Measurements from ENCODE around the gene DPP6. TPM values are rescaled to one million over a fixed set of nuclear protein-coding genes. Genes with fewer than 3 reads are reported as not detected.

Gene DPP6
- total and polyA plus RNA-seq, 2 of the 8 experiments (the other 6 are each of a cell fraction or from before 2014, with no cell fraction given) = 4.7 to 6.8 TPM

GRCh38 chr7:154564676-154565075 is 512.5 kb downstream of the DPP6 start:
- Histone ChIP-seq H3K4me3 (ENCODE audit: extremely low read depth in 1 of 4, insufficient read depth in 2 of 4, low read depth in 3 of 4, low read length in 4 of 4) (no peak overlapping the region), H3K79me1 (ENCODE audit: low read depth, low read length) (no peaks in the 10 kb centered on the region), H3K4me1 (replicated peaks in 1 of 4; ENCODE audit: control insufficient read depth in 3 of 4, insufficient read depth in 4 of 4, low read length in 3 of 4) (no peaks in the 10 kb centered on the region), H3K14ac (ENCODE audit: insufficient read length) (no peak overlapping the region), H3K23ac (ENCODE audit: insufficient read length) (no peak overlapping the region), H3K36me3 (ENCODE audit: control insufficient read depth in 2 of 4, insufficient read depth in 4 of 4, low read length in 3 of 4) (no peaks in the 10 kb centered on the region), H4K20me1 (replicated peaks in 1 of 2; ENCODE audit: control insufficient read depth in 1 of 2, insufficient read depth in 2 of 2, low read length in 2 of 2) (no peaks in the 10 kb centered on the region), H2BK15ac (ENCODE audit: low read length) (no peak overlapping the region), H3K9me3 (ENCODE audit: insufficient read depth in 2 of 2, low read depth in 1 of 2, low read length in 1 of 2) (no peaks in the 10 kb centered on the region), H3K23me2 (ENCODE audit: low read depth, low read length) (no peaks in the 10 kb centered on the region), H3K18ac (ENCODE audit: extremely low read depth, low read length) (no peak overlapping the region), H3K27ac (ENCODE audit: low read depth, low read length) (no peak overlapping the region), H2AFZ (ENCODE audit: low read length) (no peak overlapping the region), H3K56ac (replicated peaks; ENCODE audit: insufficient read length, low read depth, low read length) (no peak overlapping the region), H3K4me2 (ENCODE audit: insufficient read depth in 1 of 2, low read depth in 2 of 2, low read length in 2 of 2) (no peak overlapping the region), H3K4ac (replicated peaks; ENCODE audit: insufficient read length, low read depth, low read length) (no peak overlapping the region), H2AK5ac (ENCODE audit: low read depth, low read length) (no peak overlapping the region), H3K9ac (replicated peaks in 1 of 4; ENCODE audit: extremely low read depth in 1 of 4, low read depth in 3 of 4, low read length in 3 of 4) (no peak overlapping the region), H2BK20ac (ENCODE audit: low read length) (no peak overlapping the region), H3K27me3 (replicated peaks in 1 of 4; ENCODE audit: control insufficient read depth in 3 of 4, extremely low read depth in 1 of 4, insufficient read depth in 3 of 4, low read length in 3 of 4) (no peaks in the 10 kb centered on the region), H2BK12ac (ENCODE audit: low read depth, low read length) (no peak overlapping the region), H2BK120ac (replicated peaks; ENCODE audit: low read depth, low read length) (no peak overlapping the region), H3K79me2 (ENCODE audit: control insufficient read depth in 1 of 2, insufficient read depth in 2 of 2, low read length in 2 of 2) (no peaks in the 10 kb centered on the region), H4K5ac (ENCODE audit: insufficient read length, low read depth, low read length) (no peak overlapping the region), H2BK5ac (ENCODE audit: low read depth, low read length) (no peak overlapping the region), H4K8ac (ENCODE audit: extremely low read depth, insufficient read depth, low read length) (no peak overlapping the region), H4K91ac (replicated peaks; ENCODE audit: insufficient read length, low read length) (no peak overlapping the region)
- ChIA-PET CTCF (ENCODE audit: partially characterized antibody) (interaction anchor here (0.6 to 1.3 kb wide), 3 partner anchors 15 to 159 kb away, joined by 3 to 4 read pairs (median 3); no protein-coding TSS in a partner anchor), POLR2A (ENCODE audit: partially characterized antibody) (no interaction called here)
- no peak for FAIRE-seq
- no peak for DNase-seq (ENCODE audit: low read depth in 1 of 2, low spot score in 2 of 2)
- 85% methylated on average over 3 of the region's 3 CpGs; no CpG with 5 or more reads in 1 of the 2 experiments for WGBS, 2 experiments (ENCODE audit: extremely low coverage in 1 of 2, insufficient coverage in 1 of 2, insufficient read length in 1 of 2, insufficient replicate concordance in 2 of 2, low coverage in 1 of 2, low lambda C conversion rate in 2 of 2, missing lambda C conversion rate in 1 of 2)
- TF ChIP-seq ASH2L (IDR thresholded peaks at IDR 0.05; ENCODE audit: low read length) = no peak
- TF ChIP-seq MAFK (IDR thresholded peaks at IDR 0.05; ENCODE audit: low read depth, low read length) = no peak
- TF ChIP-seq EZH2 (IDR thresholded peaks at IDR 0.05; ENCODE audit: low read depth, low read length, severe bottlenecking) = no peak
- no peak for TF ChIP-seq SIRT6 (IDR thresholded peaks at IDR 0.05; ENCODE audit: low read length)
- no peak for TF ChIP-seq TCF12 (IDR thresholded peaks at IDR 0.05; ENCODE audit: low read depth, low read length)
- no peak for TF ChIP-seq BCL11A (IDR thresholded peaks at IDR 0.05; ENCODE audit: low read depth in 2 of 2, low read length in 2 of 2)
- no peak for TF ChIP-seq EGR1 (IDR thresholded peaks at IDR 0.05; ENCODE audit: borderline replicate concordance, low read depth, low read length)
- TF ChIP-seq SRF (IDR thresholded peaks at IDR 0.05; ENCODE audit: low read depth, low read length) = no peak
- TF ChIP-seq SP1 (IDR thresholded peaks at IDR 0.05; ENCODE audit: low read depth, low read length) = no peak
